HuH-7.5 (cell line): ENCODE measurements around the gene HOXA3.

Source experiments
- DNase-seq: peaks from one replicate; pipeline ENCODE4 v3.0.0; 2011; ENCODE audit warnings: low spot score

HOXA3 gene

DNA sequence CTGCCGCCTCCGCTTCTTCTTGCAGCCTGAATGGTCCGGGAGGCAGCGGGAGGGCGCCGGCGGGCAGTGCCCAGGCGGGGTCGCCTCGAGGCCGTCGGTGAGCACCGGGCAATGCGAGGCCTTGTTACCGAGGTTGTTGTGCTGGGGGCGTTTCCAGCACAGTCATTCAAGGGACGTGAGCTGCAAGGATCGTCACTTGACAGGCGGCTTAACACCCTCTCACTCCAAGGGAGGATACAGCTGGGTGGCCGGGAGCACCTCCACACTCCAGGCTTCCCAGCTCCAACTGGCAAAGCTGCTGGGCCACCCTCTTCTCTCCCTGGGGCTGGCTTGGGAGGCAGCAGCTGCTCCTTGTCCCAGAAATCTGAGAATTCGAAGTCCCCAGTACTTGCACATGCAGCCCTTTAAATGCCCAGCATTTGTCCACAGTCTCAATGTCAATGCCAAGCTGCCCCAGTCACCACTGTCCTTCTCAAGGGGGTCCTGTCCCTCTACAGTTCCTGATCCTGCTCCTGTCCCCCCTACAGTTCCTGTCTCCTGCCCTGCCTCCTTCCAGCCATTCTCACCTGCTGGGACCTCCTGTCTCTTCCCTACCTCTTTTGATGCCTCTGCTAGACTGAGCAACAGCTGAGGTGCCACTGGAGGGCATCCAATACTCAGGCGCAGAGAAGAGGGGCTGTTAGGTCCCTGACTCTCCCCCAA, 37.1 kb upstream of the HOXA3 start:
- no peak for DNase-seq

DNA sequence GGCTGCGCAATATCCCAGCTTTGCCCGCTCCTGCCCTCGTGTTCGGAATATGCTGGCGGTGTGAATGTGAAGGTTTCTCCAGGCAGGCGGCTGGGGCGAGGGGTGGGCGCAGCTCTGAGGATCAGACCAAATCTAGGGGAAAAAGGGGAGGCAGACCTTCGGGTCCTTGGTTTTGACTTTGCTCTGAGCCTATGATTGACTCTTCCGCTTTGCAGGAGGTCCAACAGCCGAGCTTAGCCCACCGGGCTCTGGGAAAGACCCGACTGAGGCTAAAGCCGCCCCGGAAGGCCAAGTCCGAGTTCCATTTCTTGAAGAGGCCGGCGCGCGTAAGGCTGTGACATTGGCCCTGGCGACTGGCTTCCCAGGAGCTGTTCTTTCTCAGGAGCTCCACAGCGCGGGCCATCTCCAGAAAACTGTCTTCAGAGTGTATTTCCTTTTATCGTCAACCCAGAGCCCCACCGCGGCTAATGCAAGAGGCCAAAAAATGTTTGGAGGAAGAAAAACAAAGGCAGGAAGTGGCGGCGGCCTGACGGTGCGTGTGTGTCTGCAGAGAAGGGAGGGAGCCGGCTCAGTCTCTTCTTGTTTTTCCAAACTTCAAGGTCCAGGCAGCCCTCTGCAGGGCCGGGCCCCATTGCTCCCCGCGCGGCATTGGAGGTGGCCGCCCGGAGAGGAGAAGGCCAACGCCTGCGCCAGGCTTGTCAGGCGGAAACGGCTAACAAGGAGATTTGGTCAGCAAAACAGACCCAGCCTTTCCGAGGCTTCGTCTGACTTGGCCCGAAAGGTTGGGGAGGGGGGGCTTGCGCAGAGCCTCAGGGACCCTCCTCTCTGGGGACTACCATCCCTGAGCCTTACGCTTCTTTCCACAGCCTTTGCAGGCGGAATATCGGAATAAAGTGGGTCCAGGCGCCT, 36.3 kb upstream of the HOXA3 start:
- DNase-seq, result no peak

DNA sequence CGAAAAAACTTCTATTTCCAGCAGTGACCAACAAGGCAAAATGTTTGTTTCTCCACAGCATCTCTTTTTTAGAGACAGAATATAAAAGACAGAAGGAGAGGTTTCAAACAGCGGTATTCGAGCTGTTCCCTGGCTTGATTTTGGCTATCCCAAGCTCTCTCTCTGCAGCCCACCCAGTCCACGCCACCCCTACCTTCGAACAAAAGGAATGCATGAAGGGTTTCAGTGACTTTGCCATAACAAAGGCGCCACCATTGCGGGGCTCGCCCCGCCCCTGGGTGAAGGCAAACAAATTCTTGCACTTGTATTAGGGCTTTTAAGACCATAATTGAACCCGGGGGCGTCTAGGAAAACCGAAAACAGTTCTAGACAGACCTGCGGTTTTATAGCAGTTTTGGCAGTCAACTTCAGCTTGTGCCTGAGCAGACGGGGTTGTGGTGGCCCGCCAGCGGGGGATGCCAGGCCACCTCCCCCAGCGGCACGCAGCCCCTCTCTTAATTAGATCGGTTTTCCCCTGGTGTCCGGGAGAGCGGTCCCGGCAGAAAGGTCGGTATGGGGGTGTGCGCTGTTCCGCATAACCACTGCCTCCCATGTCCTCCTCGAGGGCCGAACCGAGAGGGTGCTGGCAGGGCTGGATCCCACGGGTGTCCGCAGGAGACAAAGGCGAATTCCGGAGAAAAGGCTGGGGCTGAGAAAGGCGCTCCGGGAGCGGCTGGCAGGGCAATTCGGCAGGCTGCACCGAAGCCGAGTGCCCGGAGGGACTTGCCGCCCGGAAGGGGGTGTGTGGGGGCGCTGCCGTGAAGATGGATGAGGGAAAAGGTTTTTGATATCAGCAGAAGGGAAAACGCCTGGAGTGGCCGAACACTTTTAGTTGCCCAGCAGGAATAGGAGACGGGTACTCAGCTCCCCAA, 35.3 kb upstream of the HOXA3 start:
- DNase-seq, result no peak

DNA sequence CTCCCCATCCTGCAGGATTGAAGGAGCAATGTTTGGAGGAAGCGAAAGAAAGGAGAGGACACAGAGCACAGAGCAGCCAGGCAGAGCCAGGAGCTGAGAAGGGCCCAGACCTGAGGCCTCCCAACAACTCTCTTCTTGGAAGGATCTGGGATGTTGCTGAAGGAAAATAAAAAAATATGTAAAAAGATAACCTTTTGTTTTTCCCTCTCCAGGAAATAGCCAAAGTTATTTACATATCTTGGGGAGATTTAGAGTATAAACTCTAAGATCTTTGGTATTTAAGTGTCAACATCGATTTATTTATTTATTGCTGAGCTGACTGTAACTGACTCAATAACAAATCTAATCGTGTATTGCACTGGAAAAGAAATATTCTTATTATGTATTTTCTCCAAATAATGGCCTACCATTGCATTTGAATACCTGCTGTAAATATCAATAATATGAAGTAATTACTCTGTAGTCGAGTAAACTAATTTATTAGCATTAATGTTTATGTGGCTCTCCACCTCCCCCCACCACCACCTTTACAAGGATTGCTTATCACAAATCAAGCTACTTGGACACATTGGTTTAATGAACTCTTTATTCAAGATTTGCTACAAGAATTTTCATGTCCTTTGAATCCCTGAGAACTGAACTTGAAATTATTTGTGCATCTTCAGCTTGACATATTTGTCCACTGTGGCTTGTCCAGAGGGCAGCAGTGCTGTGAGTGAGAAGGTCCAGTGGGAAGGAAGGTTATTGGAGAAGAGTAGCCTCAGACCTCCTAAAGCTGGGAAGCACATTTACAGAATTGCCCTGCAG, 34.5 kb upstream of the HOXA3 start:
- DNase-seq, result no peak

DNA sequence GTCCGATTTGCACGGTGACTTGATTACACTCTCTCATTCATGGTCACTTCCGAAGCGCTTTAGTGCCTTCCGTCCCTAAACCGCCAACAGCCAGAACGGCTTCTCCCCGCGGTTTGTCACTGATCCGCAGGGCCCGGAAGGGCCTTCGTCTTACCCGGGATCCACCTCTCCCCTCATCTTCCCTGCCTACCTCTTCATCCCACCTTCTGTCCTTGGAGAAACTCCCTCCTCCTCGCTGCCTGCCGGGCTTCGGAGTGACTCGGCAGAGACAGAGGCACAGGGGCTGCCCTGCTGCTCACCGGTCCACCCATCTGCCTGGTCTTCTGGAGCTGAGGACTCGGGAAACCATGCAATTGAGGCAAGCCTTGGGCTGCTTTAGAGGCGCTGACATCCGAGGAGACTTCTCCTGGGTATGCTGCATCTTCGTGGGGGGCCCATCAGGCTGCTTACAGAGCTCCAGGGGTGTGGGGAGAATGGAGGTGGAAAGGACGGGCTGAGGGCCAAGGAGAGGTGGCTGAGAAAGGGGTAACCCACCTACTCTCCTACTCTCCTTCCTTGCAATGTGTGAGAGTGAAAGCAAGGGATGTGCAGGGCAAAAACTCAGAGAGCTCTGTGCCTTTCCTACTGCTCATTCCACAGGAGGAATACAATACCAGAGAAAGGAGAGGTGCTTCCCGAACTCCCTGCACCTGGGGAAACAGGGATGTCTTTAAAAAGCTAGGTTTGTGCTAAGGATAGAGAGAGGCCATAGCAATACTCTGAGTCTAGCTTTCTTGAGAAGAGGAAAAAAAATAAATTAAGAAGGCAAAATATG, 33.7 kb upstream of the HOXA3 start:
- DNase-seq, result no peak

DNA sequence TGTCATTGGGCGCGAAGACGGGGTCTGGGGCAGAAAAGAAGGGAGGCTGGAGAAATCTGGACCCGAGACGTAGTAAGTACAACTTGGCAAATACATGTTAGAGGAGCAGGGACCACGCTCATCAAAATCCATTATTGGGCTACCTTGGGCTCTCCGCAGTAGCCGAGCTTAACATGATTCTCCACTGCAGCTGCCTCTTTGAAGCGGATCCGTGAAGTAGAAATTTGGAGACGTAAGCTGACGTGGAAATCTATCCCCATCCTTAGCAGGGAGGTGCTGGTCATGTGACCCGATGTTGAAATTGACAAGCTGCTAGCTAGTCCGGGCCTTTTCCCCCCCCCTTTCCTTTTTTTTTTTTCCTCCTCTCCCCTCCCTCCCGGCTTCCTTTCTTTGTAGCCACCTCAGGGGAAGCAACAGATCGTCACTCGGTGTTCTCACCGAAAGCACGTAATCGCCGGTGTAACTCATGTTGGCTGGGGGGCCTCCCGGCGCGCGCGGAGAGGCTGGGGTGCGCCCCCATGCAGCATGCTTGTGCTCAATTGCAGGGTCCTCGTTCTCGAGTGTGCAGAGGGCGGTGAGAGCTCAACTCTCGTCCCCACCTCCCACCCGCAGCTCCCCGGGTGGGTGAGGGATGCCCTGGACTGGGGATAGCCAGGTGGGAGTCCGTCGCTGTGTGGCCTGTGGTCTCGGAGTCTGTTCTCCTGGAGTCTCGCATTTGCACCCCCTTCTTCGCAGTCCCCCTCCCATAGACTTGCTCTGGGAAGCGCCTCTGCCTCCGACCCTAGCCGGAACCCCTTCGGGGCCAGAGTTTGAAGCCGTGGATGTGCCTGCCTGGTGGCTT, 32.9 kb upstream of the HOXA3 start, which contains the start of gene HOXA11:
TSS of gene HOXA11 (minus strand) at position 220 of the 841 bp plus-strand sequence. CDS start at position 132, 88 bp downstream.
- DNase-seq, result peak; percentile 90

DNA sequence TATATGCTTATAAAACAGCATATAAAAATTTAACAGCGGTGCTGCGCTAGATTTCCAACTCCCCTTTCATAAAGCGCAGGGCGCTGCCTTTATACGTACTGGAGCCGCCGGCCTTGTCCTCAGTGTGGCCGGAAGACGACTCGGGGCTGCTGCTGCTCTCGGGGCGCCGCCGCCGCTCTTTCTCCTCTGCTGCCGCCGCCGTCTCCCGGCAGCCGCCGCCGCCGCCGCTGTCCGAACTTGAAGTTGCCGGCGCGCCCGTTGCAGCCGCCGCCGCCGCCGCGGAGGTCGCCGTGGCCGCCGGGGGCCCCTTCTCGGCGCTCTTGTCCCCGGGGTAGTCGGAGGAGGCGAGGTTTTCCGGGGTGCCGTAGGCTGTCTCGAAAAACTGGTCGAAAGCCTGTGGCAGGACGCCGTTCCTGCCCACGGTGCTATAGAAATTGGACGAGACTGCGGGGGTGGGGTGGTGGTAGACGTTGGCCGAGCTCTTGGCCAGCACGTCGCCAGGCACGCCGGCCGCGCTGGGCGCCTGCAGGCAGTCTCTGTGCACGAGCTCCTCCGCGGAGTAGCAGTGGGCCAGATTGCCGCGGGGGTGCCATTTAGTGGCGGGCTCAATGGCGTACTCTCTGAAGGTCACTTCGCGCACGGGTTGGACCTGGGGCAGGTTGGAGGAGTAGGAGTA, 32.1 kb upstream of the HOXA3 start:
- DNase-seq, result peak; percentile 71

DNA sequence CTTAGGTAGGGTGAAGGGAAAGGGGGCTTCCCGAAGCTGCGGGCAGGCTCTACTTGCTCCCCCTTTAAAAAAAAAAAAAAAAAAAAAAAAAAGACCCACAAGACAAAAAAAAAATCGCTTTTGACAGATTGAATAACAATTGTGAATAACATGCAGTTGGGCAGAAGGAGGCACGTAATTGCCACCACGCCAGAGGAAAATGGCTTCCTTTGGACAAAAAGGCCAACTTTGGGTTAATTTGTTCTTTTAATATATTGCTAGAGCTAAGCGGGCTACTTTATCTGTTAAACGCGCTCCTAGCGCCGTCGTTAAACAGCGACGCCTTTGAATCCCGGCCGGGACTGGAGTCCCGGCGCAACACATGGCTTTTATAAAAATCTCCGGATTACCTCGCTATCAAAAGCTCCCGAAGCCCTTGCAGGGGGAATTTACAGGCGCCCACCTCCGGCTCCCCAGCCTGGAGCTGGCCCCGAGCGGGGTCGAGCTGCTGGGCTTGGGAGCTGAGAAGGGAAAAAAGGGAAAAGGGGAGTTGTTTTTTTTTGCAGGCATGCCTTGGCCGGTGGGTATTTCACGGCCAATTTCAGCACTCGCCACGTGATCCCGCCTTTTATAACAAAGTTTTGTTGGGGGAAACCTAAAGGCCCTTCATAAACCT, 31.4 kb upstream of the HOXA3 start:
- peak; percentile 76 for DNase-seq

DNA sequence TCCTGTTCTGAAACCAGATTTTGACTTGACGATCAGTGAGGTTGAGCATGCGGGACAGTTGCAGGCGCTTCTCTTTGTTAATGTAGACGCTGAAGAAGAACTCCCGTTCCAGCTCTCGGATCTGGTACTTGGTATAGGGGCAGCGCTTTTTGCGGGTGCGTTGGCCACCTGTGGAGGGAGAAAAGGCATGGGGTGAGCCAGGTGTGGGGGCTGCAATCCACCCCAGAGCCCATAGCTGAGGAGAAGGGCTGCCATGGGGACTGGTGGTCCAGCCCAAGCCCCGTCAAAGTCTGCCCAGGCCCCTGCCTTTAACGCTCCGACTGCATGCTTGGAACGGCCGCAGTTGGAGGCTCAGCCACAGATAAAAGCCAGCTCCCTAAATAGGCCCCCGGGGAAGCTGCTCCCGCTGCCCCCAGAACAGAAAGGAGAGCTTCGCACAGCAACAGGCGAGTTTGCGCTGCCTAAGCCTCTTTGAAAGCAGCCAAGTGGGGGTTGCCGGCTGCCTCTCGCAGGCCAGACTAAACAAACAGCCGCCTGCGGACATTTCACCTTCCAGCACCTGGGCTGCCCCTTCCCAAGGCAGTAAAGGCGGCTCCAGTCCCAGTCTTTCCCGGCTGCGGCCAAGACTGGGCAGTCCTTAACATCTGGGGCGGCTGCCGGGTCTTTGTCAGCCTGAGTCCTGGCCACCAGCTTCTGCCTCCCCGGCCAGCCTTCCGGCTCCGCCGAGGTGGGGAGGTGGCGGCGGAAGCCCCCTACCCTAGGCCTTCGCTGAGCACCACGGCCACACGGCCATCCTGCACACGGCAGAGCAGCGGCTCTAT, 30.7 kb upstream of the HOXA3 start:
- DNase-seq, result peak; percentile 71

DNA sequence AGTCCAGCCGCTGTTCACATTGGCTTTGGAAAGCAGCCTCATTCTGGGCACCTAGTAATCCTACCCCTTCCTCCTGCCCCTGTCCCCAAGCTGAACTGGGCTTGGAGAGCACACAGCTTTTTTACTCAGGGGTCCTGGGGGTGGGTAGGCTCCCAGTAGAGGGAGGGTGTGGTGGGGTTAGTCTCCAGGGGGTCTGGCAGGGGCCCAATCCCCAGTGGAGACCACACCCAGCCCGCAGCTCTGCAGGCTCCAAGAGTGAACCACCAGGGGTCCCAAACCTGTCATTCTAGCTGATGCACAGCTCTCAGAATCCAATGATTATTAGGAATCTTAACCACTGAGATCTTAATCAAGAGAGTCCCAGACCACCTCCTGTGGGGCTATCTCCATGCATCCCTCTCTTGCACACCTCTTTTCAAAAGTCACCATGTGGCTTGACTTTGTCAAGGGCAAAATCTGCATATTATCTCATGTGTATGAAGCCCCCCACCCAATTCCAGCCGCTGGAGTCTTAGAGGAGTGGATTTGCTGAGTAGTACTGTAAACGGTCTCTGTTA, 30.0 kb upstream of the HOXA3 start:
- DNase-seq, result no peak

DNA sequence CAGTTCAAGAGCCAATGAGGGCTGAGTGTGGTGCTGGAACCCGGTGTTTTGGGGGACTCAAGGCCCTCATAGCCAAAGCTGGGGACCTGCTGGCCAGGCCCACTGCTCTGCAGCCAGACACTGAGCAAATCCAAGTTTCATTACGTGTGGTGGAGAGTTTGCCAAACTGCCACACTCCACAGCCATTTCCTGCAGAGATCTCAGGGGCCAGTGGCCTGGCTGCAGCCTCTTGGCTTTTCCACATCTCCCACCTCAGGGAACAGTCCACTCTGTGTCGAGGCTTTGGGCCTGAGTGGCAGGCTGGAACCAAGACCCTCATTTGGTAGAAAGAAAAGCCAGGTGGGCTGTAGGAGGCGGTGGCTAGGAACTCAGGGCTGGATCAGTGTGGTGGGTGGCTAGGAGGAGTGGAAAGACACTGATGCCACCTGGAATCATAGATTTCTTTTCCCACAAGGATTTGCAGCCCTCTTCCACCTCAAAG, 29.5 kb upstream of the HOXA3 start:
- DNase-seq, result no peak

DNA sequence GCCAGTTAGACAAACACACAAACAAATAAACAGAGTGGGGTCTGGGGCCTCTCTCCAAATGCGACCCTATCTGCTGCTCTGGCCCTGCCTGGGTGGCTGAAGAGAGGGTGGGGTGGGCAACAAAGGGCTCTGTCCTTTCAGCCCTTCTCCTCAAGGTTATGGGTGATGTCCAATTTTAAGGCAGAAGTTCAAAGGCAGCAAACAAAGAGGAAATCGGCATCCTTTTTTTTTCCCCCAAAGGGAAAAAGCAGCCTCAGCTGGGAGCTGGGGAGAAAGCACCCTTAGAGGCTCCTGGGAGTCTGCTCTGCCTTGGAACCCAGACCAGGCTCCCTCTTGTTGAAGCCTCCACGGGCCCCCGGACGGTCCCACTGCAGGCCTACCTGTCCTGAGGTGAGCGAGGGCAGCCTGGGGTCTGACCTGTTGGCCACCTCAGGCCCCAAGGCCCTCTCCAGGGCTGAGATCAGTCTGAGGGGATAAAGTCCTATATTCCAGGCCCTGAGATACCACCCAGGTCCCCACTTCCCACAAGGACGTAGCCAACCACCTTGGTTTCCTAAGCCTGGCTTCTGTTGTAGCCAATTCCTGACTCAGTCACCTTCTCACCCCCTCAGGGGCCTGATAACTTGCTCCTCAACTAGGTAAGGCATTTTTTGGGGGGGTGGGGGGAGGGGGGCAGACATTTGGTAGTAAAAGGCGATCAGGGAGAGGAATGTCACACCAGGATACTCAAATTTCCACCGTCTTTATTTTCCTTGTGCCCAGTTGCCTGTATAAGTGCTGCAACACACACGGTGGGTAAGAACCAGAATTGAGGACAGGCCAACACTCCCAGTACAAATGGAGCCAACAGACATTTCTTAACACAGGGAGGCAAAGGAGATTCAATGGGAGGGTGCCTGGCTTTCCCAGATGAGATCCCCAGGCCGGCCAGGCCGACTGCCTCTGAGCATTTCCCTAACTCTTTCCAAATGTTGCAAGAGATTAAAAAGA, 28.3 kb upstream of the HOXA3 start:
- DNase-seq, result no peak

DNA sequence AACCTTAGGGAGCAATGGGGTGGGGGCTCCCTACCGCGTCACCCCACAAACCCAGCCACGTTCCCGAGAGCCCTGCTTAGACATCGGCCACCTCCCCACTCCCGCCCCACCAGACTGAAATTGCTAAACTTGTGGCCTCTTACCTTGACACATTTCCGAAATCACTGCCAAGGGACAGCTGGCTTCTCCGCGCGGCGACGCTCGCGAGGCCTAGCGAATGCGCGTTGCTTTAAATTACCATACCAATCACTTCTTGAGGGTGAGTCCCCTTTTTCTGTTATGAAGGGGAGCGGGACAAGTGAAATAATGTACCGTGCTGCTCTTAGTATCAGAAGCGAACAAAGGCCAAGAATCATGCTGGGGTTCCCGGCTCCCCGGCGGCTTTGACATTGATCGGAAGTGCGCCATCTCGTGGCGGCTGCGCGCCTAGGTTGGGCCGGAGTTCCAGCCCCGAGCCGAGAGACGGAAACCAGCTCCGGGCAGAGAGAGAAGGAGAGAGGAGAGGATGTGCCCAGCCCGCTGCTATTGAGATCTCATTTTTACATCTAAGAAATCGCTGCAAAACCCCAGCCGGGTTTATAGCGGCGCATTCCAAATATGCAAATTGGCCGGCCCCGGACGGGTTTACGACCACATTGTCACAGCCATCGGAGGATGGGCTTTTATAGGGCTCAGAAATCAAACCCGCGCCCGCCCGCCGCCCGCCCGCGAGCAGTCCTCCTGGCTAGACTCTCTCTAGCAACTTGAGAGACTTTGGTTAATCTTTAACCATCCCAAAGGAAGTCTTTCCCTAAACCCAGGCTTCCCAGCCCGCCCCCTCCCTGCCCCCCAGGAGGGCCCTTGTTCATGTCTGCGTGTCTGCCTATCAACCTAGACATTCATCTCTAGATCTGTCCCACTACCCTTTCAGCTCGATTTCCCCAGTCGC, 27.4 kb upstream of the HOXA3 start:
- peak; percentile 95 for DNase-seq

DNA sequence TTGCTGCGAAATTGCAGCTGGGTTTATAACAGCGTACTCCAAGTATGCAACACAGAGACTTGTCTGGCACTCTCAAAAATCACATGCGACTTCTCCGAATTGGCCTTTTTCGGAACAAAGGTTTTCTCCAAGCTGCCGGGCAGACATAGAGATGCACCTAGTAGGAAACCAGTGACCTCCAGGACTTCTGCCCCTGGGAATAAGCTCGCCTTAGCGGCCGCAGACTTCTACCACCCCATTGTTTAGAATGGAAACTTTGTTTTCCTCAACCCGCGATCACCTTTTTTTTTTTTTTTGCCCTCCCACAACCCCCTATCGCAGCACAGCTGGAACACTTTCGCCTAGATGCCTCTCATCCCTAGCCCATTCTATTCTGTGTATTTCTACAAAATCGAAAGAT, 26.6 kb upstream of the HOXA3 start:
- no peak for DNase-seq

DNA sequence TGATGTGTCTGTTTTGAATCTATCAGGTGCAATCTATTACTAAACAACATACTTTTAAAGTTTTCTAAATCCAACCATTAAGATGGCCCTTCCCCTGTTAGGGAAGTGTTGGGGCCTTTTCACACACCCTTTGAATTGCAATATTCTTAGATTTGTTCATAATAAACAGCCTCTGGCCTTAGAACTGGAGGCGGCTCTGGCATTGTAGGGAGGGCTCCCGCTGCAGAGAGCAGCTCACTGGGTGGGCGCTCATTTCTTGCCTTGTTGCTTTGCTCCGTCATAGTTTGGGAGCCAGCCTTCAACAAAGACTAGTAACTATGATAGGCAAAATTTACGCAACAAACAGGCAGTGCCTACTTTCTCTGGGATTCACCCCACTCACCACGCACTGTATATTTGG, 26.0 kb upstream of the HOXA3 start:
- DNase-seq, result no peak
